ENCODE results near the gene TROAP. TPM values are rescaled to one million over a fixed set of nuclear protein-coding genes. Genes with fewer than 3 reads are reported as not detected.

Gene TROAP
- total RNA-seq, 1 experiment from 2014 or later = 75.3 TPM

DNA sequence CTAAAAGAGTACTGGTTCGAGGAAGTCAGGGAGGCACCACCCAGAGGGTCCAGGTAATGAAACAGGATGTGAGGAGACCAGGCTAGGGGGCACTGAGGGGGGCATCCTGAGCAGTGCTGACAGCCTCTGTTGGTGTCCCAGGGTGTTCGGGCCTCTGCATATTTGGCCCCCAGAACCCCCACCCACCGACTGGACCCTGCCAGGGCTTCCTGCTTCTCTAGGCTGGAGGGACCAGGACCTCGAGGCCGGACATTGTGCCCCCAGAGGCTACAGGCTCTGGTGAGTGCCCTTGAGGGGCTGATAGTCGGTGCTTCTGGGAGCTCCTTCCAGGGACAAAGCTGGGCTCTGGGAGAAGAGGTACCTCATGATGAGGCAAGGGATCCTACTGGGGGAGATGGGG lies 2.6 kb downstream of the TROAP start:
- Histone ChIP-seq H3K4me1 (ENCODE audit: insufficient read depth, low read length) (no peaks in the 10 kb centered on the region), H3K79me1 (ENCODE audit: insufficient read depth, low read depth, low read length, poor library complexity, severe bottlenecking) (peaks cover 3% of the 10 kb centered on the region), H2AK5ac (ENCODE audit: insufficient read length, low read length) (no peak overlapping the region), H2AFZ (ENCODE audit: low read length) (no peak overlapping the region), H3K4me2 (ENCODE audit: insufficient read depth, insufficient read length, low read length) (no peak overlapping the region), H2BK5ac (ENCODE audit: insufficient read length, low read length) (no peak overlapping the region), H2BK120ac (ENCODE audit: low read depth, low read length, poor library complexity, severe bottlenecking) (no peak overlapping the region), H3K27me3 (ENCODE audit: insufficient read depth, low read length) (no peaks in the 10 kb centered on the region), H3K56ac (ENCODE audit: insufficient read length, low read depth, low read length) (no peak overlapping the region), H3K9ac (ENCODE audit: extremely low read depth, insufficient read length, low read length) (no peak overlapping the region), H3K9me3 (ENCODE audit: control insufficient read depth, low read depth, low read length) (no peaks in the 10 kb centered on the region), H4K20me1 (ENCODE audit: control insufficient read depth, insufficient read depth, insufficient read length) (no peaks in the 10 kb centered on the region), H2BK12ac (ENCODE audit: insufficient read length, low read depth, low read length) (no peak overlapping the region), H3K4ac (ENCODE audit: low read depth, low read length) (no peak overlapping the region), H3K18ac (ENCODE audit: insufficient read length, low read depth, low read length) (no peak overlapping the region), H2BK15ac (ENCODE audit: low read depth, low read length) (no peak overlapping the region), H3K23me2 (ENCODE audit: insufficient read length, low read depth, low read length, poor library complexity, severe bottlenecking) (peaks cover 7% of the 10 kb centered on the region), H3K23ac (ENCODE audit: insufficient read length, low read depth, low read length) (no peak overlapping the region), H2BK20ac (ENCODE audit: low read depth, low read length, poor library complexity, severe bottlenecking) (no peak overlapping the region), H3T11ph (ENCODE audit: low read length) (no peak overlapping the region), H4K91ac (ENCODE audit: insufficient read length, low read depth, low read length) (no peak overlapping the region), H3K79me2 (ENCODE audit: insufficient read depth, low read length) (no peaks in the 10 kb centered on the region; the same call in 1 of the 2 replicates), H3K14ac (ENCODE audit: insufficient read depth, low read length) (no peak overlapping the region), H3K27ac (ENCODE audit: insufficient read length, low read depth, low read length) (no peak overlapping the region), H4K5ac (ENCODE audit: insufficient read length, low read depth, low read length) (no peak overlapping the region), H4K8ac (replicated peaks; ENCODE audit: insufficient read length, low read depth, low read length) (no peak overlapping the region)
- no peaks in the 10 kb centered on the region for H3K9me3 Mint-ChIP-seq
- no peaks in the 10 kb centered on the region; the same call in 1 of the 2 replicates for H3K27me3 Mint-ChIP-seq (ENCODE audit: low read depth)
- DNase-seq = no peak
- TF ChIP-seq, protein P1, sequence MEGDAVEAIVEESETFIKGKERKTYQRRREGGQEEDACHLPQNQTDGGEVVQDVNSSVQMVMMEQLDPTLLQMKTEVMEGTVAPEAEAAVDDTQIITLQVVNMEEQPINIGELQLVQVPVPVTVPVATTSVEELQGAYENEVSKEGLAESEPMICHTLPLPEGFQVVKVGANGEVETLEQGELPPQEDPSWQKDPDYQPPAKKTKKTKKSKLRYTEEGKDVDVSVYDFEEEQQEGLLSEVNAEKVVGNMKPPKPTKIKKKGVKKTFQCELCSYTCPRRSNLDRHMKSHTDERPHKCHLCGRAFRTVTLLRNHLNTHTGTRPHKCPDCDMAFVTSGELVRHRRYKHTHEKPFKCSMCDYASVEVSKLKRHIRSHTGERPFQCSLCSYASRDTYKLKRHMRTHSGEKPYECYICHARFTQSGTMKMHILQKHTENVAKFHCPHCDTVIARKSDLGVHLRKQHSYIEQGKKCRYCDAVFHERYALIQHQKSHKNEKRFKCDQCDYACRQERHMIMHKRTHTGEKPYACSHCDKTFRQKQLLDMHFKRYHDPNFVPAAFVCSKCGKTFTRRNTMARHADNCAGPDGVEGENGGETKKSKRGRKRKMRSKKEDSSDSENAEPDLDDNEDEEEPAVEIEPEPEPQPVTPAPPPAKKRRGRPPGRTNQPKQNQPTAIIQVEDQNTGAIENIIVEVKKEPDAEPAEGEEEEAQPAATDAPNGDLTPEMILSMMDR (conservative IDR thresholded peaks at IDR 0.05) = no peak
- no peak overlapping the region for H3K4me3 Mint-ChIP-seq
- peaks cover 10 to 21% of the 10 kb centered on the region in 2 experiments for H3K4me1 Mint-ChIP-seq
- peaks cover 16 to 56% (median 46%) of the 10 kb centered on the region in 3 experiments; a peak in 6 of 7 replicates for H3K36me3 Mint-ChIP-seq (ENCODE audit: insufficient read depth in 1 of 3, low read depth in 3 of 3)
- no CpG with 5 or more reads among the region's 6 CpGs for WGBS (ENCODE audit: extremely low coverage, insufficient read length, low lambda C conversion rate)
- H3K27ac Mint-ChIP-seq = no peak overlapping the region

All from H9 (cell line).